H9 (cell line): Measurements from ENCODE around the gene PVR. TPM values are rescaled to one million over a fixed set of nuclear protein-coding genes. Genes with fewer than 3 reads are reported as not detected.

Experiments used
- DNase-seq: peaks from one replicate; pipeline ENCODE4 v3.0.0-alpha.2; 2017
- H2AFZ ChIP-seq: one replicate; pipeline ENCODE4 v1.6.1; 2013; ENCODE audit warnings: mild to moderate bottlenecking, low read length, control low read depth, moderate library complexity
- H2AK5ac ChIP-seq: 2 replicates; pipeline ENCODE4 v1.6.1; 2013; ENCODE audit warnings: low read length, control low read depth, mixed read lengths; ENCODE audit not compliant: insufficient read length
- H2BK120ac ChIP-seq: one replicate; pipeline ENCODE4 v1.6.1; 2013; ENCODE audit warnings: low read depth, mild to moderate bottlenecking, low read length, control low read depth, inconsistent platforms; ENCODE audit not compliant: poor library complexity, severe bottlenecking
- H2BK12ac ChIP-seq: 2 replicates; pipeline ENCODE4 v1.6.1; 2013; ENCODE audit warnings: low read length, control low read depth, mixed read lengths, low read depth; ENCODE audit not compliant: insufficient read length
- H2BK15ac ChIP-seq: 2 replicates; pipeline ENCODE4 v1.6.1; 2013; ENCODE audit warnings: low read depth, low read length, control low read depth
- H2BK20ac ChIP-seq: one replicate; pipeline ENCODE4 v1.6.1; 2013; ENCODE audit warnings: low read depth, mild to moderate bottlenecking, low read length, control low read depth, inconsistent platforms; ENCODE audit not compliant: poor library complexity, severe bottlenecking
- H2BK5ac ChIP-seq: 2 replicates; pipeline ENCODE4 v1.6.1; 2013; ENCODE audit warnings: low read length, control low read depth, mixed read lengths; ENCODE audit not compliant: insufficient read length
- H3K14ac ChIP-seq: 2 replicates; pipeline ENCODE4 v1.6.1; 2013; ENCODE audit warnings: low read length, control low read depth; ENCODE audit not compliant: insufficient read depth
- H3K18ac ChIP-seq: 2 replicates; pipeline ENCODE4 v1.6.1; 2013; ENCODE audit warnings: low read depth, mild to moderate bottlenecking, mixed read lengths, low read length, control low read depth; ENCODE audit not compliant: insufficient read length
- H3K23ac ChIP-seq: 2 replicates; pipeline ENCODE4 v1.6.1; 2013; ENCODE audit warnings: low read length, control low read depth, mixed read lengths, low read depth; ENCODE audit not compliant: insufficient read length
- H3K23me2 ChIP-seq: 2 replicates; pipeline ENCODE4 v1.6.1; 2013; ENCODE audit warnings: low read depth, mild to moderate bottlenecking, mixed read lengths, low read length, control low read depth; ENCODE audit not compliant: insufficient read length, poor library complexity, severe bottlenecking
- H3K27ac ChIP-seq: 2 replicates; pipeline ENCODE4 v1.5.1; 2013; ENCODE audit warnings: low read length, control low read depth, mixed read lengths, low read depth; ENCODE audit not compliant: insufficient read length
- H3K27me3 ChIP-seq: 2 replicates; pipeline ENCODE4 v1.6.1; 2013; ENCODE audit warnings: low read length, control low read depth, inconsistent platforms; ENCODE audit not compliant: insufficient read depth
- H3K4ac ChIP-seq: 2 replicates; pipeline ENCODE4 v1.6.1; 2013; ENCODE audit warnings: low read depth, mild to moderate bottlenecking, control low read depth, inconsistent platforms, low read length, moderate library complexity
- H3K4me1 ChIP-seq: 2 replicates; pipeline ENCODE4 v1.6.1; 2013; ENCODE audit warnings: low read length, control low read depth, inconsistent platforms; ENCODE audit not compliant: insufficient read depth
- H3K4me2 ChIP-seq: 2 replicates; pipeline ENCODE4 v1.6.1; 2013; ENCODE audit warnings: low read length, control low read depth, mixed read lengths; ENCODE audit not compliant: insufficient read length, insufficient read depth
- H3K56ac ChIP-seq: 2 replicates; pipeline ENCODE4 v1.6.1; 2013; ENCODE audit warnings: low read depth, mild to moderate bottlenecking, mixed read lengths, low read length, control low read depth; ENCODE audit not compliant: insufficient read length
- H3K79me1 ChIP-seq: 2 replicates; pipeline ENCODE4 v1.6.1; 2013; ENCODE audit warnings: low read depth, mild to moderate bottlenecking, moderate library complexity, low read length, control low read depth, inconsistent platforms; ENCODE audit not compliant: insufficient read depth, poor library complexity, severe bottlenecking
- H3K79me2 ChIP-seq: 2 replicates; pipeline ENCODE4 v1.6.1; 2013; ENCODE audit warnings: low read length, control low read depth, inconsistent platforms; ENCODE audit not compliant: insufficient read depth
- H3K9ac ChIP-seq: 2 replicates; pipeline ENCODE4 v1.6.1; 2013; ENCODE audit warnings: low read length, control low read depth, mixed read lengths; ENCODE audit not compliant: insufficient read length; ENCODE audit errors: extremely low read depth
- H3K9me3 ChIP-seq: one replicate; pipeline ENCODE4 v1.6.1; 2013; ENCODE audit warnings: low read depth, low read length, inconsistent platforms; ENCODE audit not compliant: control insufficient read depth
- H3T11ph ChIP-seq: one replicate; pipeline ENCODE4 v1.6.1; 2013; ENCODE audit warnings: mild to moderate bottlenecking, low read length, control low read depth, inconsistent platforms
- H4K20me1 ChIP-seq: one replicate; pipeline ENCODE4 v1.6.1; 2013; ENCODE audit not compliant: control insufficient read depth, insufficient read length, insufficient read depth
- H4K5ac ChIP-seq: 2 replicates; pipeline ENCODE4 v1.6.1; 2013; ENCODE audit warnings: low read depth, mild to moderate bottlenecking, mixed read lengths, low read length, control low read depth; ENCODE audit not compliant: insufficient read length
- H4K8ac ChIP-seq: replicated peaks from 2 replicates; pipeline ENCODE4 v1.6.1; 2013; ENCODE audit warnings: low read length, control low read depth, mixed read lengths, low read depth; ENCODE audit not compliant: insufficient read length
- H4K91ac ChIP-seq: 2 replicates; pipeline ENCODE4 v1.6.1; 2013; ENCODE audit warnings: low read depth, mild to moderate bottlenecking, moderate library complexity, mixed read lengths, low read length, control low read depth; ENCODE audit not compliant: insufficient read length
- H3K27ac Mint-ChIP-seq, 3 experiments: 2 replicates in 2 of 3; 3 replicates in 1 of 3; pipeline ENCODE4 v1.8.0; 2020 to 2021; ENCODE audit warnings: mixed read lengths in 3 of 3, mild to moderate bottlenecking in 1 of 3, moderate library complexity in 1 of 3
- H3K27me3 Mint-ChIP-seq: 2 replicates; pipeline ENCODE4 v1.8.0; 2021; ENCODE audit warnings: low read depth, mild to moderate bottlenecking, moderate library complexity, mixed read lengths
- H3K36me3 Mint-ChIP-seq, 3 experiments: 2 replicates in 2 of 3; 3 replicates in 1 of 3; pipeline ENCODE4 v1.8.0; 2020 to 2021; ENCODE audit warnings: low read depth in 3 of 3, mixed read lengths in 3 of 3; ENCODE audit not compliant: insufficient read depth in 1 of 3
- H3K4me1 Mint-ChIP-seq, 2 experiments: 2 replicates each; pipeline ENCODE4 v1.8.0; 2020; ENCODE audit warnings: mixed read lengths in 2 of 2
- H3K4me3 Mint-ChIP-seq, 2 experiments: 2 replicates in 1 of 2; 3 replicates in 1 of 2; pipeline ENCODE4 v1.8.0; 2020 to 2021; ENCODE audit warnings: mild to moderate bottlenecking in 2 of 2, mixed read lengths in 2 of 2, moderate library complexity in 1 of 2
- H3K9me3 Mint-ChIP-seq, 2 experiments: 2 replicates in 1 of 2; 3 replicates in 1 of 2; pipeline ENCODE4 v1.8.0; 2020; ENCODE audit warnings: mild to moderate bottlenecking in 2 of 2, mixed read lengths in 2 of 2, moderate library complexity in 1 of 2
- CTCF ChIP-seq: fragments of 200-600 bp; sonication (generic); conservative IDR thresholded peaks from 3 replicates; pipeline ENCODE4 v1.8.0; 2021; ENCODE audit warnings: antibody characterized with exemption, mild to moderate bottlenecking
- WGBS: extraction: QIAGEN DNeasy Blood & Tissue Kit; methylation state at CpG from one replicate; pipeline ENCODE4 v1.1.7; 2013; ENCODE audit warnings: missing lambda C conversion rate, low lambda C conversion rate, mixed read lengths; ENCODE audit not compliant: insufficient read length; ENCODE audit errors: extremely low coverage; 5-methylcytosine and 5-hydroxymethylcytosine counted together
- total RNA-seq: library from RNA; stranded (reverse); gene quantifications from 2 replicates; pipeline ENCODE4 v1.2.1, GENCODE V29; 2021

PVR gene
- total RNA-seq, 1 experiment from 2014 or later = 29.2 TPM

DNA sequence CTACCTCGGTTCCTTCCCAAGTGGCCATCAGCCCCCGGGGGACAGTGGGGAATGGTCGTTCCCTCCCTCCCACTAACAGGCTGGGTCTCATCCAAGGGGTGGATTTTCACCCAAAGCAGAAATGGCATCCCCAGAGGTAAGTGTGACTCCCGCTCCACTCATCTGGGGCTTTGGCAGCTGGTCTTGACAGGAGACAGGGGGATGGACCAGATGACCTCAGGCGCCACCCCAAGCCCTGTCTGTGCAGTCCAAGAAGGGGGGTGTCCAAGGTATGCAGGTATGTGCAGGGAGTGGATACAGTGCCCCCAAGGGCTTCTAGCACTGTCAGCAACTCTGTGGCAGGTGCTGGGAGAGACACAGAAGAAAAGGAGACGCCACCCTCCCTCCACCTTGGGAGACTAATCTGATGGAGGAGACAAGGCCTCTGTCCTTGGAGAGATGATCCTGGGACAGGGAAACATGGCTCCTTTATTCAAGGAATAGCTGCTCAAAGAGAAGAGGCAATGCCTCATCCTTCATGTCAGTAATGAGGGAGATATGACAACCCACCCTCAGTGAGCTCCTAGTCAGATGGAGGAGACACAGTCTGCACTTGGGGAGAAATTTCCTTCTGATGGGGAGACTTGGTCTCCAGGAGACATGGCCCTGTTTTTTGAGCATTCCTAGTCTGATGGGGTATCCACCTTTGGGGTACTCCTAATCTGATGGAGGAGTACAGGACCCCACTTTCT is 63.0 kb downstream of the PVR start:
- no peak overlapping the region for H2BK12ac ChIP-seq
- H3K9ac ChIP-seq = no peak overlapping the region
- H3K4me1 ChIP-seq = no peaks in the 10 kb centered on the region
- H3K14ac ChIP-seq = no peak overlapping the region
- H3K79me1 ChIP-seq = no peaks in the 10 kb centered on the region
- no peak overlapping the region for H4K5ac ChIP-seq
- 0 out of 2 replicates have a peak, but pooled peaks cover 2% of the 10 kb centered on the region for H3K79me2 ChIP-seq
- no peak overlapping the region for H3K27ac Mint-ChIP-seq
- H2AFZ ChIP-seq = no peak overlapping the region
- no CpG with 5 or more reads among the region's 6 CpGs for WGBS
- no peak overlapping the region for H3K4me2 ChIP-seq
- H2BK5ac ChIP-seq = no peak overlapping the region
- H4K8ac ChIP-seq = no peak overlapping the region
- no peaks in the 10 kb centered on the region for H3K27me3 ChIP-seq
- no peak overlapping the region for H3K23ac ChIP-seq
- H3K4ac ChIP-seq = no peak overlapping the region
- H3K9me3 ChIP-seq = no peaks in the 10 kb centered on the region
- TF ChIP-seq CTCF = no peak
- no peak overlapping the region for H2BK15ac ChIP-seq
- no peak overlapping the region for H3K27ac ChIP-seq
- H2AK5ac ChIP-seq = no peak overlapping the region
- no peak for DNase-seq
- H3K18ac ChIP-seq = no peak overlapping the region
- no peaks in the 10 kb centered on the region for H3K4me1 Mint-ChIP-seq
- H2BK120ac ChIP-seq = no peak overlapping the region
- no peak overlapping the region for H4K91ac ChIP-seq
- H3K27me3 Mint-ChIP-seq = peaks cover 7% of the 10 kb centered on the region
- no peak overlapping the region for H3T11ph ChIP-seq
- H2BK20ac ChIP-seq = no peak overlapping the region
- no peaks in the 10 kb centered on the region; a peak in 1 of 7 replicates for H3K36me3 Mint-ChIP-seq
- H3K56ac ChIP-seq = no peak overlapping the region
- H3K4me3 Mint-ChIP-seq = no peak overlapping the region
- peaks cover 3% of the 10 kb centered on the region for H3K23me2 ChIP-seq
- no peaks in the 10 kb centered on the region for H4K20me1 ChIP-seq
- no peaks in the 10 kb centered on the region for H3K9me3 Mint-ChIP-seq
